ENCODE results near the gene PSMA6.
A peak's percentile ranks its signal among the peaks of the same experiment; 100 is the strongest.

Gene PSMA6

GRCh38 chr14:35292051-35292769 is at the start of gene PSMA6:
PSMA6 (plus strand) TSS chr14:35292382; CDS start chr14:35292477, 95 bp downstream.
- no peak for TF ChIP-seq CTCF (IDR thresholded peaks at IDR 0.05; ENCODE audit: insufficient read depth, low read length, missing control alignments)
- CTCF ChIA-PET, result interaction anchor here (0.7 to 1.7 kb wide), 8 partner anchors 9 to 151 kb away, joined by 3 to 7 read pairs (median 4); partner anchors contain the start of gene NFKBIA
- peak; percentile 92 for DNase-seq (ENCODE audit: low read depth, low spot score)
- peak within 1 kb of the TSS; percentile 98 for H3K4me3 ChIP-seq (ENCODE audit: low read depth, low read length)
- POLR2A ChIA-PET, result interaction anchor here (0.7 to 1.8 kb wide), 9 partner anchors 8 to 121 kb away, joined by 3 to 44 read pairs (median 5); partner anchors contain the start of gene NFKBIA

GRCh38 chr14:35242599-35243311 is 49.4 kb upstream of the PSMA6 start:
- no peak for TF ChIP-seq CTCF (IDR thresholded peaks at IDR 0.05; ENCODE audit: insufficient read depth, low read length, missing control alignments)
- H3K4me3 ChIP-seq (ENCODE audit: low read depth, low read length), result no peak overlapping the region
- DNase-seq (ENCODE audit: low read depth, low spot score), result no peak
- POLR2A ChIA-PET, result no interaction called here
- CTCF ChIA-PET, result interaction anchor here (1.5 kb wide), 3 partner anchors 13 to 28 kb away, joined by 3 to 5 read pairs (median 3); no protein-coding TSS in a partner anchor

GRCh38 chr14:35243956-35244355 is 48.2 kb upstream of the PSMA6 start:
- no peak overlapping the region for H3K4me3 ChIP-seq (ENCODE audit: low read depth, low read length)
- POLR2A ChIA-PET, result no interaction called here
- DNase-seq (ENCODE audit: low read depth, low spot score), result no peak
- TF ChIP-seq CTCF (IDR thresholded peaks at IDR 0.05; ENCODE audit: insufficient read depth, low read length, missing control alignments), result no peak
- CTCF ChIA-PET, result interaction anchor here (1.1 kb wide), 1 partner anchor 162 kb away, joined by 3 read pairs; no protein-coding TSS in a partner anchor

- CTCF ChIA-PET, result interaction anchor here (0.8 to 4.5 kb wide), 2 partner anchors 15 to 168 kb away, joined by 3 to 19 read pairs; no protein-coding TSS in a partner anchor
- no peak for DNase-seq (ENCODE audit: low read depth, low spot score)
- POLR2A ChIA-PET, result interaction anchor here (1.1 kb wide), 1 partner anchor 160 kb away, joined by 4 read pairs; the partner anchor contains the start of gene NFKBIA
- no peak for TF ChIP-seq CTCF (IDR thresholded peaks at IDR 0.05; ENCODE audit: insufficient read depth, low read length, missing control alignments)
- H3K4me3 ChIP-seq (ENCODE audit: low read depth, low read length), result no peak overlapping the region
These were observed 47.6 kb upstream of the PSMA6 start for GRCh38 chr14:35244542-35244941.

- H3K4me3 ChIP-seq (ENCODE audit: low read depth, low read length), result no peak overlapping the region
- CTCF ChIA-PET, result interaction anchor here (0.8 to 4.5 kb wide), 2 partner anchors 16 to 168 kb away, joined by 3 to 19 read pairs; no protein-coding TSS in a partner anchor
- TF ChIP-seq CTCF (IDR thresholded peaks at IDR 0.05; ENCODE audit: insufficient read depth, low read length, missing control alignments), result no peak
- DNase-seq (ENCODE audit: low read depth, low spot score), result no peak
- POLR2A ChIA-PET, result interaction anchor here (1.1 kb wide), 1 partner anchor 159 kb away, joined by 4 read pairs; the partner anchor contains the start of gene NFKBIA
These were observed 47.1 kb upstream of the PSMA6 start for GRCh38 chr14:35245051-35245450.
